Liver (tissue), 9 donors: ENCODE results near the gene CGAS. TPM values are rescaled to one million over a fixed set of nuclear protein-coding genes. Genes with fewer than 3 reads are reported as not detected.

Experiments
- DNase-seq: peaks from one replicate; pipeline ENCODE4 v3.0.0-alpha.2; 2017; ENCODE audit warnings: low spot score
- H3K27ac ChIP-seq, 2 donors: one replicate each; pipeline ENCODE4 v1.7.0; 2013; ENCODE audit warnings: inconsistent platforms in 2 of 2, low read length in 2 of 2, control low read depth in 1 of 2, low read depth in 1 of 2, mild to moderate bottlenecking in 1 of 2
- H3K27me3 ChIP-seq, 4 donors: one replicate each; pipeline versions ENCODE4 v1.6.1 to v1.7.0; 2013; ENCODE audit warnings: low read length in 3 of 4, inconsistent platforms in 1 of 4, mild to moderate bottlenecking in 1 of 4, moderate library complexity in 1 of 4; ENCODE audit not compliant: control insufficient read depth in 4 of 4, insufficient read depth in 4 of 4
- H3K36me3 ChIP-seq, 4 donors: one replicate each; pipeline versions ENCODE4 v1.6.1 to v1.7.0; 2013; ENCODE audit warnings: low read length in 3 of 4, mild to moderate bottlenecking in 3 of 4, low read depth in 1 of 4, moderate library complexity in 1 of 4; ENCODE audit not compliant: control insufficient read depth in 4 of 4, insufficient read depth in 3 of 4
- H3K4me1 ChIP-seq, 4 donors: one replicate each; pipeline versions ENCODE4 v1.6.1 to v1.7.0; 2013; ENCODE audit warnings: low read length in 3 of 4, mild to moderate bottlenecking in 3 of 4, moderate library complexity in 1 of 4; ENCODE audit not compliant: control insufficient read depth in 4 of 4, insufficient read depth in 4 of 4
- H3K4me3 ChIP-seq, 3 donors: one replicate each; pipeline versions ENCODE4 v1.6.1 to v1.7.0; 2013; ENCODE audit warnings: low read length in 3 of 3, control low read depth in 1 of 3, low read depth in 1 of 3, mild to moderate bottlenecking in 1 of 3
- H3K9ac ChIP-seq, 2 donors: one replicate each; pipeline ENCODE4 v1.7.0; 2013; ENCODE audit warnings: low read length in 2 of 2, mild to moderate bottlenecking in 2 of 2, moderate library complexity in 2 of 2, control low read depth in 1 of 2, low read depth in 1 of 2
- H3K9me3 ChIP-seq, 4 donors: one replicate each; pipeline versions ENCODE4 v1.6.1 to v1.7.0; 2013; ENCODE audit warnings: low read length in 3 of 4; ENCODE audit not compliant: control insufficient read depth in 4 of 4
- CTCF ChIP-seq: fragments of 150-350 bp; IDR thresholded peaks from 2 replicates; pipeline ENCODE4 v1.5.1; 2017; ENCODE audit warnings: improper control_type of control experiment, low read depth, low read length; ENCODE audit not compliant: missing input control
- EGR1 ChIP-seq, 2 donors: IDR thresholded peaks; 2 replicates each; pipeline ENCODE4 v1.6.1; 2016 to 2018; ENCODE audit warnings: antibody characterized with exemption in 2 of 2, low read depth in 2 of 2
- FOXA1 ChIP-seq: IDR thresholded peaks from 2 replicates; pipeline ENCODE4 v1.6.1; 2016; ENCODE audit warnings: antibody characterized with exemption
- FOXA2 ChIP-seq: IDR thresholded peaks from 2 replicates; pipeline ENCODE4 v1.6.1; 2016; ENCODE audit warnings: antibody characterized with exemption
- GABPA ChIP-seq, 2 donors: IDR thresholded peaks in 1 of 2; conservative IDR thresholded peaks in 1 of 2; 2 replicates each; pipeline ENCODE4 v1.6.1; 2016; ENCODE audit warnings: antibody characterized with exemption in 2 of 2, mild to moderate bottlenecking in 1 of 2, moderate library complexity in 1 of 2
- HNF4A ChIP-seq, 2 donors: conservative IDR thresholded peaks; 2 replicates each; pipeline ENCODE4 v1.6.1; 2016; ENCODE audit warnings: antibody characterized with exemption in 2 of 2, mild to moderate bottlenecking in 2 of 2
- HNF4G ChIP-seq: IDR thresholded peaks from 2 replicates; pipeline ENCODE4 v1.6.1; 2016; ENCODE audit warnings: antibody characterized with exemption
- JUND ChIP-seq, 2 donors: IDR thresholded peaks; 2 replicates each; pipeline ENCODE4 v1.6.1; 2016; ENCODE audit warnings: antibody characterized with exemption in 2 of 2
- MAX ChIP-seq: IDR thresholded peaks from 2 replicates; pipeline ENCODE4 v1.6.1; 2016; ENCODE audit warnings: antibody characterized with exemption
- NR2F2 ChIP-seq: IDR thresholded peaks from 2 replicates; pipeline ENCODE4 v1.6.1; 2016; ENCODE audit warnings: antibody characterized with exemption
- RXRA ChIP-seq, 2 donors: IDR thresholded peaks; 2 replicates each; pipeline ENCODE4 v1.6.1; 2017 to 2018; ENCODE audit warnings: antibody characterized with exemption in 2 of 2, mild to moderate bottlenecking in 1 of 2
- SP1 ChIP-seq: IDR thresholded peaks from 2 replicates; pipeline ENCODE4 v1.6.1; 2018; ENCODE audit warnings: antibody characterized with exemption, mild to moderate bottlenecking
- TAF1 ChIP-seq: conservative IDR thresholded peaks from 2 replicates; pipeline ENCODE4 v1.6.1; 2016; ENCODE audit warnings: antibody characterized with exemption, mild to moderate bottlenecking
- WGBS: extraction: QIAGEN DNeasy Blood & Tissue Kit; methylation state at CpG from one replicate; pipeline ENCODE4 v1.1.7; 2013; 5-methylcytosine and 5-hydroxymethylcytosine counted together
- polyA plus RNA-seq, 2 donors: library from polyadenylated mRNA; stranded (reverse) in 1 of 2; unstranded in 1 of 2; fragments of 200-250 nt in 1 of 2; fragments of >200 nt in 1 of 2; fragmentation: Nextera tagmentation in 1 of 2; extraction: Ambion mirVana in 1 of 2; gene quantifications; one replicate each; pipeline versions ENCODE4 v1.2.1 to v1.2.3, GENCODE V29; 2013 to 2015
- total RNA-seq, 2 donors: library from RNA; depleted of rRNA; stranded (reverse); fragments of >200 nt; gene quantifications; one replicate each; pipeline ENCODE4 v1.2.3, GENCODE V29; 2014
- TF ChIP-seq, protein P1 (sequence below): IDR thresholded peaks from 2 replicates; pipeline ENCODE4 v1.6.1; 2016; ENCODE audit warnings: antibody characterized with exemption, mild to moderate bottlenecking
- TF ChIP-seq, protein P2 (sequence below): IDR thresholded peaks from 2 replicates; pipeline ENCODE4 v1.6.1; 2016; ENCODE audit warnings: antibody characterized with exemption
- donor health status: healthy.
- donor health status: healthy.
- donor health status: healthy.
- donor health status: healthy.
- donor health status: healthy.

The CGAS gene
- total and polyA plus RNA-seq, 4 donors = 0.36 to 4.9 (median 1.2) TPM

DNA sequence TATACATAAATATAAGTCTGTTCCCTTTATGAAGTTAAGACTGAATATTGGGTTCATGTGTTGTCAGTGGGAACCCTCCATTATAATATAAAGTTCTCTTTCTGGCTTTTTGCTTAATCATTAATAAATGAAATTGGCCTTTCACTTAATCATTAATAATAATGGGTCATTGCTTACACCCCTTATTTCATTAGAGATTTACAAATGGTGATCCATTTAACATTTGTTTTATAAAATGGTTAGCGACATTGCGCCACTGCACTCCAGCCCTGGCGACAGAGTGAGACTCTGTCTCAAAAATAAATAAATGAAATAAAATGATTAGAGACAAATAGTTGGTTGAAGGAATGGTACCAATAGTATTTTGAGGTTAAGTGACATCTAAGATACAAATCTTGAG, 39.0 kb downstream of the CGAS start:
- no peaks in the 10 kb centered on the region for H3K9me3 ChIP-seq
- H3K36me3 ChIP-seq = no peaks in the 10 kb centered on the region
- no peak overlapping the region for H3K9ac ChIP-seq
- no peak for DNase-seq
- 98% methylated on average over 3 of the region's 3 CpGs for WGBS
- H3K27me3 ChIP-seq = no peaks in the 10 kb centered on the region
- no peaks in the 10 kb centered on the region for H3K4me1 ChIP-seq
- H3K4me3 ChIP-seq = no peak overlapping the region
- TF ChIP-seq MAX (no peak), FOXA2 (no peak), FOXA1 (no peak), HNF4G (no peak)
- no peak overlapping the region for H3K27ac ChIP-seq

GRCh38 chr6:73409395-73409794, 42.7 kb downstream of the CGAS start:
- Histone ChIP-seq H3K27me3 (no peaks in the 10 kb centered on the region), H3K27ac (no peak overlapping the region), H3K4me3 (no peak overlapping the region), H3K9ac (no peak overlapping the region), H3K36me3 (no peaks in the 10 kb centered on the region), H3K4me1 (no peaks in the 10 kb centered on the region), H3K9me3 (no peaks in the 10 kb centered on the region)
- WGBS = 80% methylated on average over 1 of the region's 1 CpG
- no peak for DNase-seq
- TF ChIP-seq, protein P1, sequence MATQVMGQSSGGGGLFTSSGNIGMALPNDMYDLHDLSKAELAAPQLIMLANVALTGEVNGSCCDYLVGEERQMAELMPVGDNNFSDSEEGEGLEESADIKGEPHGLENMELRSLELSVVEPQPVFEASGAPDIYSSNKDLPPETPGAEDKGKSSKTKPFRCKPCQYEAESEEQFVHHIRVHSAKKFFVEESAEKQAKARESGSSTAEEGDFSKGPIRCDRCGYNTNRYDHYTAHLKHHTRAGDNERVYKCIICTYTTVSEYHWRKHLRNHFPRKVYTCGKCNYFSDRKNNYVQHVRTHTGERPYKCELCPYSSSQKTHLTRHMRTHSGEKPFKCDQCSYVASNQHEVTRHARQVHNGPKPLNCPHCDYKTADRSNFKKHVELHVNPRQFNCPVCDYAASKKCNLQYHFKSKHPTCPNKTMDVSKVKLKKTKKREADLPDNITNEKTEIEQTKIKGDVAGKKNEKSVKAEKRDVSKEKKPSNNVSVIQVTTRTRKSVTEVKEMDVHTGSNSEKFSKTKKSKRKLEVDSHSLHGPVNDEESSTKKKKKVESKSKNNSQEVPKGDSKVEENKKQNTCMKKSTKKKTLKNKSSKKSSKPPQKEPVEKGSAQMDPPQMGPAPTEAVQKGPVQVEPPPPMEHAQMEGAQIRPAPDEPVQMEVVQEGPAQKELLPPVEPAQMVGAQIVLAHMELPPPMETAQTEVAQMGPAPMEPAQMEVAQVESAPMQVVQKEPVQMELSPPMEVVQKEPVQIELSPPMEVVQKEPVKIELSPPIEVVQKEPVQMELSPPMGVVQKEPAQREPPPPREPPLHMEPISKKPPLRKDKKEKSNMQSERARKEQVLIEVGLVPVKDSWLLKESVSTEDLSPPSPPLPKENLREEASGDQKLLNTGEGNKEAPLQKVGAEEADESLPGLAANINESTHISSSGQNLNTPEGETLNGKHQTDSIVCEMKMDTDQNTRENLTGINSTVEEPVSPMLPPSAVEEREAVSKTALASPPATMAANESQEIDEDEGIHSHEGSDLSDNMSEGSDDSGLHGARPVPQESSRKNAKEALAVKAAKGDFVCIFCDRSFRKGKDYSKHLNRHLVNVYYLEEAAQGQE = no peak
- no peak for TF ChIP-seq SP1
- TF ChIP-seq FOXA1 = no peak
- no peak for TF ChIP-seq HNF4G
- no peak for TF ChIP-seq NR2F2
- TF ChIP-seq RXRA (IDR thresholded peaks at IDR 0.05) = no peak
- no peak for TF ChIP-seq FOXA2
- TF ChIP-seq EGR1 (IDR thresholded peaks at IDR 0.05; ENCODE audit: low read depth in 2 of 2) = no peak
- TF ChIP-seq, protein P2, sequence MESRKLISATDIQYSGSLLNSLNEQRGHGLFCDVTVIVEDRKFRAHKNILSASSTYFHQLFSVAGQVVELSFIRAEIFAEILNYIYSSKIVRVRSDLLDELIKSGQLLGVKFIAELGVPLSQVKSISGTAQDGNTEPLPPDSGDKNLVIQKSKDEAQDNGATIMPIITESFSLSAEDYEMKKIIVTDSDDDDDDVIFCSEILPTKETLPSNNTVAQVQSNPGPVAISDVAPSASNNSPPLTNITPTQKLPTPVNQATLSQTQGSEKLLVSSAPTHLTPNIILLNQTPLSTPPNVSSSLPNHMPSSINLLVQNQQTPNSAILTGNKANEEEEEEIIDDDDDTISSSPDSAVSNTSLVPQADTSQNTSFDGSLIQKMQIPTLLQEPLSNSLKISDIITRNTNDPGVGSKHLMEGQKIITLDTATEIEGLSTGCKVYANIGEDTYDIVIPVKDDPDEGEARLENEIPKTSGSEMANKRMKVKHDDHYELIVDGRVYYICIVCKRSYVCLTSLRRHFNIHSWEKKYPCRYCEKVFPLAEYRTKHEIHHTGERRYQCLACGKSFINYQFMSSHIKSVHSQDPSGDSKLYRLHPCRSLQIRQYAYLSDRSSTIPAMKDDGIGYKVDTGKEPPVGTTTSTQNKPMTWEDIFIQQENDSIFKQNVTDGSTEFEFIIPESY = no peak
- TF ChIP-seq JUND (IDR thresholded peaks at IDR 0.05) = no peak
- TF ChIP-seq CTCF = no peak
- TF ChIP-seq GABPA (IDR thresholded peaks at IDR 0.05 in 1 of 2, conservative IDR thresholded peaks at IDR 0.05 in 1 of 2) = no peak
- no peak for TF ChIP-seq HNF4A (conservative IDR thresholded peaks at IDR 0.05)
- TF ChIP-seq TAF1 = no peak
